Erythroblast (primary cell): ENCODE data around the gene C3orf18.

ENCODE experiments used
- DNase-seq, 2 experiments: peaks; one replicate each; lab custom pipeline; 2025; lab: John Stamatoyannopoulos, UW
- GATA1 ChIP-seq: IDR thresholded peaks from 2 replicates; pipeline ENCODE4 v1.6.1; 2011; ENCODE audit warnings: low read depth, mild to moderate bottlenecking, control low read depth, low read length, moderate library complexity
- POLR2A ChIP-seq: IDR thresholded peaks from 2 replicates; pipeline ENCODE4 v1.6.1; 2011; ENCODE audit warnings: mild to moderate bottlenecking, low read length

The C3orf18 gene

DNA sequence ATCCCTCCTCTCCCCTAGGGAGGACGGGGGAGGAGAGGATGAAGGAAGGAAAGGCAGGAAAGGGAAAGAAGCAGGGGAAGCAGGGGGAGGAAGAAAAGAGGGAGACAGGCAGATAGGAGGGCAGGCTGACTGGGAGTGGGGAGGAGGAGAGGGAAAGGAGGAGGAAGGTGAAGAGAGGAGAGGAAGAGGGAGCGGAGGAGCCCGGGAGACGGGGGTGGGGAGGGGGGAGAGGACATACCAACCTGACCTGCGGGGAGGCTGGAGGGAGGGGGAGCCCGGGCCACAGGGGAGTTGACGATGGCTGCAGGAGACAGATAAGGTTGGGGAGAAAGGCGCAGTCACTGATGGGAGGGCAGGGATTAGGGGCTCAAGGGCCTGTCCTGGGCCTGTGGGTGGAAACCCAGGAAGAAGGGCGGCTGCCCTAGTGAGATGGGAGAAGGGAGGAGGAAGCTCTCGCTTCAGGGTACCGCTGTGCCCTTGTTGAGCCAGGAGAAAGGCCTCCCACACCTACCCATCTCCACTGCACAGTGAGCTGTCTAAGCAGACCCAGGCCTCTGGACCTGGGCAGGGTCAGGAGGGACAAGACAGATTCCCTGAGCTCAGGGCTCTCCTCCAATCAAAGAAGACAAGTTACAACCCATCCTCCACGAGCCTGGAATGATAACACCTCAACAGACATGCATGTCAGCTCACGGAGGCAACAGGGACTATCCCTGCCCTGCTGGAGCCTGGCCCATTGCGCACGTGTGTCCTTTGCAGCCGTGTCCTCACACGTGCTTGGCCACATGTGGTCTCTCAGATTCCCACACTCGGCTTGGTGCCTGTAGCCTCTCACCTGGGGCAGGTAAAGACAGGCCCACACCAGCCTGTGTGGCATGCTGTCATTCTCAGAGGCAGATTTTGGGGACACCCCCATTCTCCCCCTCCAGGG, 27.9 kb downstream of the C3orf18 start:
- TF ChIP-seq GATA1: no peak
- TF ChIP-seq POLR2A: peak; percentile 10
- DNase-seq: peak; percentile 95

DNA sequence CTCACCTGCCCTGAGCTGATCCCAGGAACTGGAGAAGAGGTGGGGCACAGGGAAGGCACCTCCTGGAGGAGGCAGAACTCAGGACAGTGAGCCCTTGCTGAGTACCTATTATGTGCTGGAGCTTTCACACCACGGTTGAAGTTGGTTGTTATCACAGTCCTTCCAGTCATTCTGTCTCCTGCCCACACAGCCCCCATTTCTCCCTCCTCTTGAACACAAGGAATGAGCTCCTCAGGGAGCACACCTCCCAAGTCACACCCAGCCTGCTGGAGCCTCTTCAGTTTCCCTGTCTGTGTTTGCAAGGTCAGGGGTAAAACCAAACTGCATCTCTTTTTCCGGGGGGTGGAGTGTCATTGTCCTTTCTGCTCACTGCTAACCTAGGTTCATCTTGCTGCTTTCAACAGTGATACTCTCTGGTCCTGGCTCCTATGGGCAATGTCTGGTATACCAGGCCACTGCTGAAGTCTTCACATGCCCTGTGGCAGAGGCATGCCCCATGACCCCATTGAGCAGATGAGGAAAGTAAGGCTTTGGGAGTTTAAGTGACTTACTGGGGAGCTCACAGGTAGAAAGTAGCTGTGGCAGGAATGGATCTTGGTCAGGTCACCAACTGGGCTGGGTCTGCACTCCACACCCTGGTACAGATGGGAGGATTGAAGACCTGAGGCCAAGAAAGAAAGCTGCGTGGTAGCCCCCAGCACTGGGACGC, 30.0 kb downstream of the C3orf18 start:
- no peak for TF ChIP-seq GATA1
- no peak for TF ChIP-seq POLR2A
- peak in 1 of 2 experiments; percentile 41 for DNase-seq

DNA sequence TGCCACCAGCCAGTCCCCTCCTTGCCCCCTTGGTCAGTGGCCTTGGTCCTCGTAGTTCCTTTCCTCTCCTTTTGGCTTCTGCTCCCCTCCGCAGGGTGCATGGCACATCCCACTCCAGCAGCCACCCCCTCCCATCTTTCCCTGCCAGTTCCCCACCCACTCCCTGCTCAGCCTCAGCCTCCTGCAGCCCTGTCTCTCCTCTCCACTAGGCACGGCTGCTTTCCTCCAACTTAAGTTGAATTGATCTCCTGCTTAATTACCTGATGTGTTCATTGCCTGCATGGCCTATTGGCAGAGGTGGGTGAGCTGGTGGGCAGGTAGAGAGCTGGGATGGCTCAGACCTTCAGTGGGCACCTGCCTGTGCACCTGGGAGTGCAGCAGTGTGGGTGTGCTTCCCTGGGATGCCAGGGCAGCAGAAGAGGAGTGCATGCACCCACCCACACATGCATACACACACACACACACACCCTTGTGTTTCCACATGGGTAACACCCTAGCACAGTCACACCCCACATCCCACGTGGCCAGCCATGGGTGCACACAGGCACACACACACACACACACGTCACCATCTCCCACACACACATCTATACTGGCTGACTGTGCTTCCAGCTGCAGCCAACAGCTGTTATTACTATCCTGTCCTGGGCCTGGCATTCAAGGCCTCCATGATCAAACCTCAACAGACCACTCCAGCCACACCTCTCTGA, 30.9 kb downstream of the C3orf18 start:
- no peak for TF ChIP-seq GATA1
- TF ChIP-seq POLR2A: no peak
- peak; percentile 22 to 29 for DNase-seq

DNA sequence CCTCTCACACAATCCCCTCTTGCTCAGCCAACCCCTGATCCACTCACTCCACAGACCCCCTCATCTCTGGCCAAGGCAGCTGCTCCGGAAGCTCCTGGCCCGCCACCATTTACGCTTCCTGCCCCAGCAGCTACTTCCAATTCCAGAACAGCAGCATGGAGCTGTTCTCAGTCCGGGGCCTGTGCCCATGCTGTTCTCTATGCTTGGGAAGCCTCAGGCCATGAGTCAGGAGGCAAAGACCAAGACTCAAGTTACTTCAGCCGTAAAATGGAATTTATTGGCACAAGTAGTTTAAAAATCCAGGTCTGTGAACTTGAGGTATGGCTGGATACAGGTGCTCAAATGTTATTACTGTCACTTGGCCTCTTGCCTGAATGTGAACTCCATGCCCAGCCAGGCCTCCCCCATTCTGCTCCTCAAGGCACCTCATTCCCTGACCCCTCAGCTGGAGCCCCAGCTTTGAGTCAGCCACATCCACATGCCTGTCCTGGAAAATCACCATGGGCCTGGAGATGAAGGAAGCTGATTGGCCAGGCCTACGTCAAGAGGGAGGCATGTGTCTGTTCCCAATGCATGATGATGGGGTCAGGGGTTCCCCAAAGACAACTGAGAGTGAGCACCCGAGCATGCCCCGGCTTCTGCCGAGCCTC, 32.7 kb downstream of the C3orf18 start:
- DNase-seq: no peak
- TF ChIP-seq POLR2A (no peak), GATA1 (no peak)

DNA sequence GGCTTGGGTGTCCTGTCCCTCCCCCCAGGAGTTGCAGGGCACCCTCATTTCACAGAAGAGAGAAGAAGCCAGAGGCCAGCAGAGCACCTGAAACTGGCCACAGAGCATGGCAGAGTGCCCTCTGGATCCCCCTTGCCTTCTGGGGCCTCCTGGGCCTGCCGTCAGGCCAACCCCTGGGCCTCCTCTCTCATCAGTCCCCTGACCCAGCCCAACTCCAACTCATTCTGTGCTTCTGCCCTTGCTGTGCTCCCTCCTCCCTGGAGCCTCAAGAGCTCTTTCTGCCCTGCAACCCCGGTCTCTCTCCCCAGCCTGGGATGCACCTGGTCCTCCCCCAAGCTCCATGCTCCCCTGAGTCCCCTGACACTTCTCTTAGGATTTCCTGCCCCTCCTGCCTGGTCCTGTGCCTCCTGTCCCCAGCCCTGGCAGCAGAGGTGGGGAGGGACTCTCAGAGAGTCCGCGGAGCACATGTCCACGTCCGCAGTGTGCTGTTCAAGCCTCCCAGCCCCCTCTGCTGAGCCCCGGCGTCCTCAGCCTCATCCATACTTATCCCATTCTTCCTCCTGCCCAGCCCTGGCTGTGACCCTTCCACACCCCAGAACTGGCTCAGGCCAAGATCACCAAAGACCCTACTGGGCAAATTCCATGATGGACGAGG, 33.6 kb downstream of the C3orf18 start:
- TF ChIP-seq GATA1: no peak
- TF ChIP-seq POLR2A: no peak
- DNase-seq: no peak

DNA sequence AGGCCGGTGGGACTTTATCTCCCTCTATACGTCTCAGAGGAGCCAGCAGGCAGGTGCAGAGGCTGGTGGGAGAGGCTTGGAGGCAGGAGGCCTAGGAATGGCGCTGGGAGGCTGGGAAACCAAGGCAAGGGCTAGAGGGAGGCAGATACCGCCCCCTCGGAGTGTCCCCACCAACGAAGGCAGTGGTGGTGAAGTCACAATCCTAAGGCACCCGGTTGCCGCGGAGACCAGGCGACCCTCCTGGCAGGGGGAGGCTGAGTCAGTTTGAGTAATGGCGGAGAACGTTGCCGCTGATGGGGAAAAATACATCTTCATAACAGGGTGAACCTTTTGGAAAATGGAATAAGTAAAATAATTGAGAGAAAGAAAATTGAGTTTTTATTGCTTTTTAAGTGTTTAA, 34.2 kb downstream of the C3orf18 start:
- no peak for TF ChIP-seq GATA1
- no peak for TF ChIP-seq POLR2A
- DNase-seq: no peak

DNA sequence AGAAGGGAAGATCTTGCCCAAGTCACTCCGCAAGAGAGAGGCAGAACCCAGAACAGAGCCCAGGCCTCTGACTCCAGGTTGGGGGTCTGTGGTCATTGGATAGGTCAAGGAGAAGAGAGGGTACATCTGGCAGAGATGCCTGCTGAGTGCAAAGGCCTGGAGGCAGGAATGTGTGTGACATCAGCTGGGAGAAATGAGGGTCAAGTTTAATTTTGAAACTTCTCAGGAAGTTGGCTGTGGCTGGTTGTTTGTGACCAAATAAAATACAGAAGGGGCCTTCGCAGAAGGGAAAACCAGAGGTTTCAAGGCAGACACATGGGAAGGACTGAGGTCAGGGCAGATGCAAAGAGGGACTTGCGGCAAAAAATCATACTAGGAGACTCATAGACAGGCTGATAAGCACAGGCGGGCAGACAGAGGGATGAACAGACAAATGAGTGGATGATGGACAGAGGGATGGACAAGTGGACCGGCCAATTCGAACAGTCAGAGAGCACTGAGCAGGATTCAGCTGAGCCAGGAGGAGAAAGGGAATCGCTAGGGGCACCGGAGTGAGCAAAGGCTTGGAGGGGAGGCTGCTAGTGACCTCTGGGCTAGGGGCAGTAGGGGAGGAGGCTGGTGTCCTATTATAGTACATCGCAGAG, 35.4 kb downstream of the C3orf18 start:
- DNase-seq: no peak
- no peak for TF ChIP-seq POLR2A
- no peak for TF ChIP-seq GATA1

DNA sequence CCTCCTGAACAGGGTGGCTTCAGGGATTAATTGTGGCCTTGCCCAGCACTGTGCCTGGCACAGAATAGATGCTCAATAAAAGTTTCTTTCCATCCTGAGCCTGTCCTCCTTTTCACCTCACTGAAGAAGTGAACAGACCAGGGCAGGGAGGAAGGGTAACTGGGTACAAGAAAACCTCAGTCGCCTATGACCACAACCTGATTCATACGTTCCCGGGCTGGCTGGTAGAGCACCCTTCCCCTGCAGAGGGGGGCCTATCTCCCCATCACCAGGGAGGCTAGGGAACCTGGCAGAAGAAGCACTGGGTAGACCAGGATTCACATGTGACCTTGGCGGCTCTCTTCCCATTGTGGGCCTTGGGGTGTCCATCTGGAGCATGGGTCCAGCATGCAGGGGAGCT, 36.3 kb downstream of the C3orf18 start:
- no peak for DNase-seq
- TF ChIP-seq GATA1 (no peak), POLR2A (no peak)

DNA sequence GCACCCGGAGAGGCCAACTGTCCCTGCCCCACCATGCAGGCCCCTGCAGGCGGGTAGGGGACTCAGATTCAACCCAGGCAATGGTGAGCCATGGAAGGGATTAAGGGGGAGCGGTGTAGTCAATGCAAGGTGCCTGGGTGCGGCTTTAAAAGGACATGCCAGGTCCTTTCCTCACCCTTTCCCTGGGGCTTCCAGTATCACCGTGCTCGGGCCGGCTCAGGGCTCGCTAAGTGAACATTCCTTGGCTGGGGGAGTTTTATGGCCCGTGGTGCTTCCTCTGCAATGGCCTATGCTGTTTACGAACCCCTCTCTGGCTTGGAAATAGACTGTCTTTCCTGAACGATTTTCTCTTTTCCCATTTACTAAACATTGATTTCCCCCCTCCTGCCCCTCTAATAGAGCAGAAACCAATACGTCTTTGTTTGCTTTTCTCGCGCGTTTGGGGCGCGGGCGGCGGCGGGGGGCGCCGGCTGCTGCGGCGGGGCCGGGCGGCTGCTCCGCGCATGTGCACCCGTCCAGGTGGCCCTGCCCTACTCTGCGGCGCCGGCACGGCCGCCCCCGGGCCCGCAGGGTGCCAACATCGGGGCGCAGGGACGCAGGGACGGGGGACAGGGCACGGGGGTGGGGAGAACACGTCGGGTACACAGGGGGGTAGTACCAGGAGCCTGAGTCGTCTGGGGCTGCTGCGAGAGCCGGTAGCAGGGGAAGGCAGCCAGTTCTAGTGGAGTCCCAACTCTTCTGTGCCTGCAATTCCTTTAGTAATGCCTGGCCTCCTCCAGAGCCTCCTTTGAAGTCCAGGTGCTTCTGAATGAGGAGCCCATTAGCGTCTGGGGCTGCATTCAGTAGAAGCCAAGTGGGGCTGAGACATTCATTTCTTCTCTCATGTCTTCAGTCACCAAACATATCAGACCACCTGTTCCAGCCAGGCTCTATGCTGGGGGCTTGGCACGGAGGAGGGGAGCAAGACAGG, 37.3 kb downstream of the C3orf18 start:
- no peak for DNase-seq
- TF ChIP-seq POLR2A (no peak), GATA1 (no peak)

DNA sequence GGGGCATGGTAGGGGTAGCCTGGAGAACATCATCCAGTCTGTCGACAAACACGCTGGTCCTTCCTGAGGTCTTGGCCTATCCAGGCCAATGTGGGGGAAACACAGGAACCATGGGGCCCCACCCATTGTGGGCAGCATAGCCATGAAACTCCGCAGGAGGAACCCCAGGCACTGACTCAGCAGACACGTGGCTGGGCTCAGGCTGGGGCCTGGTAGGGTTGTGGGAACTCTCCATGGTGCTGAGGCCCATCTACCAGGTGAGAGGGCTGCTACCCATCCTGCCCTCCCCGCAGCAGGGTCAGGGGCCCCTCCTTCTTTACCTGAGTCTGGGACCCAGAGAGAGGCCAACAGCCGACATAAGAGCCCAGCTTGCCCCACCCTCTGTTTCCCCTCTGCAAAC, 41.6 kb downstream of the C3orf18 start:
- peak; percentile 73 to 87 for DNase-seq
- TF ChIP-seq GATA1: no peak

DNA sequence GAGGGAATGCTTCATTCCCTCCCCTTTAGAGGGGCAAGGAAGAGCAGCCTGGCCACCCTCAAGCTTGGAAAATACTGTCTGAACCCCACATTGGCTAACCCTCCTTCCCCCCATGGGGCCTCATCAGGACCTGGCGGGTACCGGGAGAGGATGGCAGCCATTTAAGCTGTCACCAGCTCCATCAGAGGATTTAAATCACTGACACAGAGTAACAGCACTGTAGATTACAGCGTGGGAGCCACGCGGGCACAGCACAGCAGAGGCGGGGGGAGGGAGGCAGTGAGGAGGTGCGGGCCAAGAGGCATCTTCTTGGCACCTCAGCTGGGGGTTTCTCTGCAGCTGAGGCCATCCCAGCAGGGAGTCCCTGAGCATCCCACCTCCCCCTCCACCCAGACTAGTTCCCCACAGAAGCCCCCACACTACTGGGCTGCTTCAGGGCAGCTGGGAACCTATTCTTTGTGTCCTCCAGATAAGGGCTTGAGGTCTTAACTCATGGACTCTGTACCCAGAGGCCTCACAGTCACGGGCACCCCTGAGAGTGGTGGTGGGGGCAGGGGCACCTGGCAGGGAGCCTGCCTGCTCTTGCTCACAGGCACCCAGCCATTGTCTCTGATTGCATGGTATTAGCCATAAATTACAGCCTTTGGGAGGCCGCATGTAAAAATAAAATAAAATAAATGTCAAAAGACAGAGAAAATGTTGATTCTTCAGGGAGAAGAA, 42.2 kb downstream of the C3orf18 start:
- no peak for DNase-seq
- no peak for TF ChIP-seq POLR2A
- no peak for TF ChIP-seq GATA1
